LNCAP (cell line): ENCODE results near the gene GINS1.

Experiments used
- CTCF ChIP-seq: fragments of 450-650 bp; IDR thresholded peaks from 2 replicates; pipeline ENCODE4 v1.5.1; 2017; ENCODE audit warnings: mild to moderate bottlenecking

Gene GINS1

GRCh38 chr20:25394276-25394675, 13.2 kb upstream of the GINS1 start:
- TF ChIP-seq CTCF: no peak

- no peak for TF ChIP-seq CTCF
Observed at GRCh38 chr20:25394996-25395395, 12.5 kb upstream of the GINS1 start.

GRCh38 chr20:25397096-25397495, 10.4 kb upstream of the GINS1 start:
- TF ChIP-seq CTCF: no peak

GRCh38 chr20:25397821-25398220, 9.7 kb upstream of the GINS1 start:
- TF ChIP-seq CTCF: no peak

- TF ChIP-seq CTCF: no peak
Observed at GRCh38 chr20:25398376-25399036, 9.0 kb upstream of the GINS1 start.

- TF ChIP-seq CTCF: peak; percentile 65
Observed at GRCh38 chr20:25399037-25399430, 8.4 kb upstream of the GINS1 start.

- no peak for TF ChIP-seq CTCF
Observed at GRCh38 chr20:25402583-25402982, 4.9 kb upstream of the GINS1 start.

GRCh38 chr20:25408170-25408547, 686 bp downstream of the GINS1 start:
- TF ChIP-seq CTCF: no peak
